IPS-NIHi7 (cell line): Measurements from ENCODE around the gene CPPED1.

Experiments used
- DNase-seq: peaks from one replicate; pipeline ENCODE4 v3.0.0; 2012; ENCODE audit warnings: mixed read lengths; ENCODE audit errors: extremely low spot score

The CPPED1 gene

GRCh38 chr16:12681653-12682052 lies 122.0 kb downstream of the CPPED1 start:
- no peak for DNase-seq

GRCh38 chr16:12680531-12680930 lies 123.2 kb downstream of the CPPED1 start:
- peak; percentile 35 for DNase-seq

GRCh38 chr16:12679660-12680272 lies 123.9 kb downstream of the CPPED1 start:
- no peak for DNase-seq

GRCh38 chr16:12678983-12679382 lies 124.7 kb downstream of the CPPED1 start:
- DNase-seq = no peak

GRCh38 chr16:12677502-12677901 lies 126.2 kb downstream of the CPPED1 start:
- no peak for DNase-seq

- DNase-seq = no peak
Observed at GRCh38 chr16:12675852-12676251, 127.8 kb downstream of the CPPED1 start.

- no peak for DNase-seq
Observed at GRCh38 chr16:12675046-12675445, 128.6 kb downstream of the CPPED1 start.

- no peak for DNase-seq
Observed at GRCh38 chr16:12674524-12674923, 129.2 kb downstream of the CPPED1 start.

GRCh38 chr16:12674071-12674470 lies 129.6 kb downstream of the CPPED1 start:
- DNase-seq = no peak

- DNase-seq = no peak
Observed at GRCh38 chr16:12673466-12673865, 130.2 kb downstream of the CPPED1 start.

- no peak for DNase-seq
Observed at GRCh38 chr16:12672986-12673385, 130.7 kb downstream of the CPPED1 start.

GRCh38 chr16:12669908-12670307 lies 133.8 kb downstream of the CPPED1 start:
- DNase-seq = no peak

GRCh38 chr16:12667909-12668308 lies 135.8 kb downstream of the CPPED1 start:
- no peak for DNase-seq

- no peak for DNase-seq
Observed at GRCh38 chr16:12664164-12664733, 139.4 kb downstream of the CPPED1 start.

- peak; percentile 89 for DNase-seq
Observed at GRCh38 chr16:12661656-12662172, 142.0 kb downstream of the CPPED1 start.

GRCh38 chr16:12659871-12660270 lies 143.8 kb downstream of the CPPED1 start:
- DNase-seq = no peak

- no peak for DNase-seq
Observed at GRCh38 chr16:12658506-12658905, 145.2 kb downstream of the CPPED1 start.

- DNase-seq = no peak
Observed at GRCh38 chr16:12655537-12655936, 148.2 kb downstream of the CPPED1 start.

GRCh38 chr16:12653820-12654392 lies 149.8 kb downstream of the CPPED1 start:
- DNase-seq = no peak

GRCh38 chr16:12652924-12653323 lies 150.8 kb downstream of the CPPED1 start:
- DNase-seq = no peak

- no peak for DNase-seq
Observed at GRCh38 chr16:12651765-12652512, 151.7 kb downstream of the CPPED1 start.

- no peak for DNase-seq
Observed at GRCh38 chr16:12649356-12649755, 154.3 kb downstream of the CPPED1 start.
